ENCODE results near the gene SPATA21.

SPATA21 gene

DNA sequence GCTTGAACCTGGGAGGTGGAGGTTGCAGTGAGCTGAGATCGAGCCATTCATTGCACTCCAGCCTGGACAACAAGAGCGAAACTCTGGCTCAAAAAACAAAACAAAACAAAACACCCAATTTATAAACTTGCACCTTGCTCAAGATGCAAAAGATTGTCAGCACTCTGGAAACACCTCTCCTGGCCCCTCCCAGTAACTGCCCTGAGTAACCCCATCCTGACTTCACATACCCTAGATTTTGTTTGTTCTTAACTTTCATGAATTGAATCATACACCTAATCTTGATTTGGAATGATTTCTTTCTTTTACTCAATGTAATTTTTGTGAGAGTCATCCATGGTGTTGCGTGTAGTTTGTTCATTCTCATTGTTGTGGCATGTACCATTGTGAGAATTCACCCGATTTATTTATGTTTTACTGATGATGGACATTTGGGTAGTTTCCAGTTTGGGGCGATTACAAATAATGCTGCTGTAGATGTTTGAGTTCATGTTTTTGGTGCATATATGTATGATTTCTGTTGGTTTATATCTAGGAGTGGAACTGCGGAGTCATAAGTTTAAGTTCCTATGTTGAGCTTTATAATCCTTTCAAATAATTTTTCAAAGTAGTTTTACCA is 13.7 kb upstream of the SPATA21 start:
- no peak for DNase-seq

DNA sequence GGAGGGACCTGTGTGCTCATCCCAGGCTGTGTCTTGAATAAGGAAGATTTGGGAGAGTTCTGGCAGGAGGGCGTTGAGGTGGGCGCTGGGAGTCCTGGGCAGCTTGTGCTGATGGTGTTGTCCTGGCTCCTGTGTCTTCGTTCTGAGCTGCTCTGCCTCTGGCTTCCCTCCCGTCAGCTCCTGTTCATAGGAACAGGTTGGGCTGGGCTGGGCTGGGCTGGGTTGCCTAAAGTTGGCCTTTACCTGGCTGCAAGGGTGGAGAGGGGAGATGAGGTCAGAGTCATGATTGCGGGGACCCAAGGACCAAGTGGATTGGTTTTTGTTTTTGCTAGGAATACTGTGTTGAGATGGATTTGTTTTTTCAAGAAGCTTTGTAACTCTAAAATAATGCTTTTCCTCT is 12.4 kb upstream of the SPATA21 start:
- no peak for DNase-seq

DNA sequence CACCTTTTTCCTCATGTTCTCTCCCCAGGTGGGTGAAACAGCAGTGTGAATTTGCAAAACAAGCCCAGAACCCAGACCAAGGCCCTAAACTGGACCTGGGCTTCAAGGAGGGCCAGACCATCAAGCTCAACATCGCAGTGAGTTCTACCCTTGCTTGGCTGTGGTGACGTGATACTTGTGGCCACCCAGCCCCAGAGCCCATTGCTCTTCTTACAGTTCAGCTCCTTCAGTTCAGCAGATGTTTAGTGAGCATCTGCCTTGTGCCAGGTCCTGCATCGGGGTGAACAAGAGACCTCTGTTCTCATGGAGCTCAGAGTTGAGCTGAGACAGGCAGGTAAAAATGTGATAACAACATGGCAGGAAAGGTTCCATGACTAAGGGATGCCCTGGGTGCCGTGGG is 11.8 kb upstream of the SPATA21 start:
- no peak for DNase-seq

DNA sequence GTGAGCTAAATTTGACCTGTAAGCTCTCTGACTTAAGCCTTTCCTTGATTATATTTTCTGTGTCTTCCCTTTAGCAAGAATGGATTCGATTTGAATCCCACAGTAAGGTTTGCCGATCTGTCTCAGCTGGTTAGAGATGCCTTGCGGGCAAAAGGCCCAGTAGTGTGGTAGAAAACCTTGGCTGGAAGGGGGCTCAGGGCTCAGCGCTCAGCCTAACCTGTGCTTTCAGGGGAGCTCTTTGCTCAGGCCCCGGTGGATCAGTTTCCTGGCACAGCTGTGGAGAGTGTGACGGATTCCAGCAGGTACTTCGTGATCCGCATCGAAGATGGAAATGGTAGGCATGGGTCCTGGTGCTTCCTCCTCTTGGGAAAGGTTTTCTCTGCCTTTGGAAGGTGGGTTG is 10.4 kb upstream of the SPATA21 start:
- no peak for DNase-seq

DNA sequence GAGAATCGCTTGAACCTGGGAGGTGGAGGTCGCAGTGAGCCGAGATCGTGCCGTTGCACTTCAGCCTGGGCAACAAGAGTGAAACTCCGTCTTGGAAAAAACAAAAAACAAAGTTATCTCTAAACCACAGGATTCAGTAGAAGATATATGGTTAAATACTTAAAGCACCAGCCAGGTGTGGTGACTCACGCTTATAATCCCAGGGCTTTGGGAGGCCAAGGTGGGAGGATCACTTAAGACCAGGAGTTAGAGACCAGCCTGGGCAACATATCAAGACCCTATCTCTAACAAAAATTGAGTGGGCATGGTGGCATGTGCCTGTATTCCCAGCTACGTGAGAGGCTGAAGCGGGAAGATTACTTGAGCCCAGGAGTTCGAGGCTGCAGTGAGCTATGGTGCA is 8.9 kb upstream of the SPATA21 start:
- no peak for DNase-seq

DNA sequence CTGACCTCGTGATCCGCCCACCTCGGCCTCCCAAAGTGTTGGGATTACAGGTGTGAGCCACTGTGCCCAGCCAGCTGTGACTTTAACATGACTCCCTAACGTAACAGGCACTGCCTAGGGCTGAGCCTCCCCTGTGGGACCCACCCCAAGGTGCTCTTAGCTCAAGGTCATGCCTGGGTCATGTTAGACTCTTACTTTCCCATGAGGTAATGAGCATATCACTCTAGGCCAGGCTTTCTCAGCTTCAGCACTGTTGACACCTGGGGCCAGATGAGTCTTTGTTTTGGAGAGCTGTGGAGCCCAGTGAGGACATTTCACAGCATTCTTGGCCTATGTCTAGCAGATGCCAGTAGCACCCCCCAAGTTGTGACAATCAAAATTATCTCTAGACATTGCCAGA is 7.8 kb upstream of the SPATA21 start:
- DNase-seq = no peak

DNA sequence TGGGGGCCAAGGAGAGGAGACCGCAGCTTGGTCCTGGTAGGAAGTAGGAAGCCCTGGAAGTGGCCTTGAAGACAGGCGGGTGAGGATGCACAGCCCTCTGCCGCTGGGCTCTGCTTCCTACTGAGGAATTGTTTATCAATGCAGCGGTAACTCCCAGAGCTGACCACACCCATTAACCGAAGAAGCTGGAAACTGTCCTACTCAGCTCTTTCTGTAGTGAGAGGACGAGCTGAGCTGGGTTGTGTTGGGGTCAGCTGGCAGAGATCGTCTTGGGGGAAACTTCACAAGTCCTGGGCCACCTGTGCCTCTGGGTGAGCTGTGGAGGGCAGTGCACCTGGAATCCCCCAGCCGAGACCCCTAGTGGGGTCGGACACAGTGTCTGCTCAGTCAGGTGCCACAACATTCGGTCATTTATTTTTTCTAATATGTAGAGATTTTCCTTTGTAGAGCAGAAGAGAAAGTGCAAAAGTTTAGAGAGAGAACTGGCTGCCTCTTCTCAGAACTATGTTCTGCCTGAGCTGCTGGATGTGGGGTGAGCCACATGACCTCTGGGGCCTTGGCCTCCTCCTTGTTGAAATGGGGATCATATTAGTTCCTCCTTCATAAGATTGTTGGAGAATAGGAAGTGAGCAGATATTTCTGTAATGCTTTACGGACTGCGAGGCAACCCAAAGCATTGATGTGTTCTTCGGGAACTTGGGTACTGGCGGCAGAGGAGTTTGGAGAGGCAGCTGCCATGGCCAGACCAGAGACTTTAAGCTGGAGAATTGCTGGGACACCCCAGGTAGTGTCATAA is 6.9 kb upstream of the SPATA21 start:
- no peak for DNase-seq

DNA sequence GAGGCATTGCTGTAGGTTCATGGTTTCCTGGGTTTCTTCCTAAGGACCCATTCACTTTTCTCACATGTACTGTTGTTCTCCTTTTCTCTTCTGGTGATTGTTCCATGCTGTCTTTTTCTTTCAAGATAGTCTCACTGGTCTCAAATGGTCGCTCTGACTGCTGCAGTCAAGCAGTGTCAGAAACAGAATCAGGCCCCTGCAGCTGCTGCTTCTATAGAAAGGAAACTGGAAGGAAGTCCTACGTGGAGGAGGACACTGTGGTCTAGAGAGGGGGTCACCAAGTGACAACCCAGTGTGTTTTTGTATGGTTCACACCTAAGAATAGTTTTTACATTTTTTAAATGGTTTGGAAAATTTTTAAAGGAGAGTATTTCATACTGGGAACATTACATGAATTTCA is 5.7 kb upstream of the SPATA21 start:
- DNase-seq = no peak

DNA sequence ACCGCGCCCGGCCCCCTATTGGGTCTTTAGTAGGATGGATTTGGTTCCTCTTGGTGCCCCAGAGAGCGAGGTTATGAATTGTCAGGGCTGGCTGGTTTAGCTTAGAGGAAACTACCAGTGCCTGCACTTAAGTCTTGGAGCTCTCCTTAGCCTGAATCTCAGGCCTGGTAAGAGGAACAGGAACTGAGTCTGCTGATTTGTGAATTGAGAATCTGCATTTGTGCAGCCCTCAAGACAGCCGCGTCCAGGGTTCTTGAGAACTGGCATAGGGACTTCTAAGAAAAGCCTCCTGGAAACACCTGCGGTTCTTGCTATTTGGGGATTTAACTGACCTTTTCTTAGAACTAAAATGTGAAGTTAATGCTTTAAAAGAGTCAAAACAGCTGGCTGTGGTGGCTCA is 5.0 kb upstream of the SPATA21 start:
- DNase-seq = no peak

DNA sequence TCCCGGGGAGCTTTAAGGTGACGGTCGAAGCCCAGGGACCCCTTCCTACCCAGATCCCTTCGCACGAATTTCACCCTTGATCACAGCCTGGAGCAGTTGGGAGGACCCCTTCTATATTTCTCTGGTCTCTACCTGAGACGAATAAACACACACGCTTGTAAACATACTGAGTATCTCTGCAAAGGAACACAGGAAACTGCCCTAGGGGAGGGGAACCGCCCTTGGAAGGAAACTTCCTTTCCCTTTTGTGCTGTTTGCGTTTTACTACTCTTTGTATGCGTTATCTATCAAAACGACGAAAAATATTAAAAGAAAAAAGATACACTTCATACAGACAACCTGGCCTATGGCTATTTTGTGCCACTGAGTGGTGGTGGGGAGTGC is 4.0 kb upstream of the SPATA21 start:
- DNase-seq = no peak

DNA sequence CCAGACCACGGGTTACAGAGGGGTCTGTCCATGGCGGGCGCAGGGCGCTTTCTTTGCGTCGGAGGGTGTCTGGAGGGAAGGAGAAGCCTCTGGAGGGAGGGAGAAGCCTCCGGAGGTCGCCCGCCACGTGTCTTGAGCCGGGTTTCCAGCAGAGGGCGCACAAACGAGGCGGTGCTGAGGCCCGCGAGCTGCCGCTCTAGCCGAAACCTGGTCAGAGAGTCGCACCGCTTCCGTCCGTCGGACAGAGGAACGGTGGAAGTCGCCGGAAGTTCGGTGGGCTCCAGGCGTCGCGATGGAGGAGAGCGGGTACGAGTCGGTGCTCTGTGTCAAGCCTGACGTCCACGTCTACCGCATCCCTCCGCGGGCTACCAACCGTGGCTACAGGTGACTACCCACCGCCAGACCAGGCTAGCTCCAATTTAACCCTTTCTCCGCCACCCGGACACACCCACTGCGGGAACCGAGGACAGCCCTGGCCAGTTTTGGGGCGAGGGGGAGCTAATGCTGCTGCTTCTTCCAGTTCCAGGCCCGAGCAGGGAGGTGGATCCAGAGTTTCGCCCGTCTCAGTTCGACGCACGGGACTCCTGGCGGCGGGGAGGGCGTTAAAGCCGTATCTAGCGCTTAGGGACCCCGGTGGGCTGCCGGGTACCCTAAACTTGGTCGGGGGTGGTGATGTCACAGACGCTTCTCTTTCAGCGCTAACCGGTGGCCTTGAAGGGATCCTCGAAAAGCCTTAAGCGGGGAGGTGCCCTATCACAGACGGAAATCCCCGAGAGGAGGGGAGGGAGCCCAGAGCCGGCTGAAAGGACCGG is 3.5 kb upstream of the SPATA21 start, which contains the start of gene NECAP2:
Gene NECAP2, plus strand, starts transcription at position 255 of the 812 bp plus-strand sequence. Its CDS starts 38 bp downstream, at position 293.
- DNase-seq = peak; percentile 81

DNA sequence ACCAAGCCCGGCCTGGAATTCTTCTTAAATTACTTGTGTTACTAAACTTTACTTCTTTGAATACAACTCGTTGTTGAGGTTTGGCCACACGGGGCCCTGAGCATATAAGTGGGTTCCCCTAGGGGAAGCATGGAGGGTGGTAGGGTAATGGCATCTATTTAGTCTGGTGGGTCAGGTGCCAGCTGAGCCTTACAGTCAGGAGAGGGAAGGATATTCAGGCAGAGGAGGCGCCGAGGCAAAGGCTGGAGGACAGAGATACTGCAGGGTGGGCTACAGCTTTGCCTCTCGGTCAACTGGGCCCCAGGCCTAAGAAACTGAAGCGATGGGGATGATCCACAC is 2.9 kb upstream of the SPATA21 start:
- DNase-seq = peak; percentile 18

DNA sequence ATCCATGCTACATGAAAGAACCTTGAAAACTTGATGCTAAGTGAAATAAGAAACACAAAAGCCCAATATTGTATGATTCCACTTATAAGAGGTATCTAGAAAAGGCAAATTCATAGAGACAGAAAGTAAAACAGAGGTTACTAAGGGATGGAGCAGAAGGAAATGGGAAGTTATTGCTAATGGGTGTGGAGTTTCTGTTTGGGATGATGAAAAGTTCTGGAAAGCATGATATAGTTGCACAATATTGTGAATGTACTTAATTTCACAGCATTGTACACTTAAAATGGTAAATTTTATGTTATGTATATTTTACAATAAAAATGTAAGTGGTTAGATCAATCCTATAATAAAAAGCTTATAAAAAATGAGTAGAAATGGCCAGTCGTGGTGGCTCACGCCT is 1.7 kb upstream of the SPATA21 start:
- no peak for DNase-seq

DNA sequence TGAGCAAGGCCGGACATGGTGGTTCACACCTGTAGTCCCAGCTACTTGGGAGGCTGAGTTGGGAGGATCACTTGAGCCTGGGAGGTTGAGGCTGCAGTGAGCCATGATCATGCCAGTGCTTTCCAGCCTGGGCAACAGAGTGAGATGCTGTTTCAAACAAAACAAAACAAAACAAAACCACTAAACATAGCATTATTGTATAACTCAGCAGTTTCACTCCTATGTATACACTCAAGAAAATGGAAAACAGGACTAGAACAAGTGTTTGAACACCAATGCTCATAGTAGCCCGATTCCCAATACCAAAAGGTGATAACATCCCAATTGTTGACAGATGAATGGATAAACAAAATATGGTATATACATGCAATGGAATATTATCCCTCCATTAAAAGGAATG is 1.3 kb upstream of the SPATA21 start:
- no peak for DNase-seq

DNA sequence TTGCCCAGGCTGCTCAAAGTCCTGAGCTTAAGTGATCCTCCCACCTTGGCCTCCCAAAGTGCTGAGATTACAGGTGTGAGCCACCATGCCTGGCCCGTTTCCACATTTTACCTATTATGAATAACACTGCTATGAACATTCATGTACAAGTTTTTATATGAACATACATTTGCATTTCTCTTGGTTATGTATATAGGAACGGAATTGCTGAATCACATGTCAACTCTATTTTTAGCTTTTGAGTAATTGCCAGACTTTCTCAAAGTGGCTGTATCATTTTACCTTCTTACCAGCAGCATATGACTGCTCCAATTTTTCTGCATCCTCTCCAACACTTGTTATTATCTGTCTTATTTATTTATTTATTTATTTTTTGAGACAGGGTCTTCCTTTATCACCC is 2.7 kb downstream of the SPATA21 start:
- no peak for DNase-seq

DNA sequence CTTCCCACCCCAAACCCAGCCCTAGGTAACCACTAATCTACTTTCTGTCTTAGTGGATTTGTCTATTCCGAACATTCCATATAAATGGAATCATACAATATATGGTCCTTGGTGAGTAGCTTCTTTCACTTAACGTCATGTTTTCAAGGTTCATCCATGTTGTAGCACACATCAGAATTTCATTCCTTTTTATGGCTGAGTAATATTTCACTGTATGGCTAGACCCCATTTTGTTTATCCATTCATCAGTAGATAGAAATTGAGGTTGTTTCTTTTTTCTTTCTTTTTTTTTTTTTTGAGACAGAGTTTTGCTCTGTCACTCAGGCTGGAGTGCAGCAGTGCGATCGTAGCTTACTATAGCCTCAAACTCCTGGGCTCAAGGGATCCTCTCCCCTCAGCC is 3.2 kb downstream of the SPATA21 start:
- DNase-seq = no peak

DNA sequence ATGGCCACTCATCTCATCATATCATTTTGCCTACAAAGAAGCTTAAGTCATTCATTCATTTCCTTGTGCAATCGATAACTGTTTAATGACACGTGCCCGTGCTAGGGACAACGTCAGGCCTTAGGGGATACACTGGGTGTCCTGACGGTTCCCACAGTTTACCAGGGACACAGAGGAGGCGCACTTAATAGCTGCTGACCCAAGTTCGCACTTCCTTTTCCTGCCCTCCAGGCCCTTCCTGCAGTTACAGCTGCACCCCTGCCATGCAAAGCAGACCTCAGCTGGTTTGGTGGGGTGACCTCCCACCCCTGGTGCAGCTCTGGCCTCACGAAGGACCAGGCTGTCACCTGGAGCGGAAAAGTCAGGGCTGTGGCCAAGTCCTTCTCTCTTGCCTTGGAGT is 4.2 kb downstream of the SPATA21 start:
- no peak for DNase-seq

DNA sequence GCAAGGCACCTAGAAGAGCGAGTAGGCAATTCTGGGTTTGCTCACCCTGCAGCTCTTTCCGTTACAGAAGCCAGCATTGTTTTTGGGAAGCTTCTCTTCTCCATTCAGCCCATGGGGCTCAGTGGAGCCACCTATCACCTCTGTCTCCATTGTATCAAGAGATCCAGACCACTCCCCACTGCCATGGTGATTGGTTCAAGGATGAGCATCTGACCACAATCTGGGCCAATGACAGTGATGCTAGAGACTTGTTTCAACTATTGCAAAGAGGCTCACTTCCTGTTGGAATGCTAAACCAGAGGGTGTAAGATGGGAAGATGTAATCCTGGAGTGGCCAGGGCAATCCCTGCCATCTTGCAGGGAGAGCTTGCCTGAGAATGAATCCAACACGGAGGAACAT is 6.6 kb downstream of the SPATA21 start:
- no peak for DNase-seq

DNA sequence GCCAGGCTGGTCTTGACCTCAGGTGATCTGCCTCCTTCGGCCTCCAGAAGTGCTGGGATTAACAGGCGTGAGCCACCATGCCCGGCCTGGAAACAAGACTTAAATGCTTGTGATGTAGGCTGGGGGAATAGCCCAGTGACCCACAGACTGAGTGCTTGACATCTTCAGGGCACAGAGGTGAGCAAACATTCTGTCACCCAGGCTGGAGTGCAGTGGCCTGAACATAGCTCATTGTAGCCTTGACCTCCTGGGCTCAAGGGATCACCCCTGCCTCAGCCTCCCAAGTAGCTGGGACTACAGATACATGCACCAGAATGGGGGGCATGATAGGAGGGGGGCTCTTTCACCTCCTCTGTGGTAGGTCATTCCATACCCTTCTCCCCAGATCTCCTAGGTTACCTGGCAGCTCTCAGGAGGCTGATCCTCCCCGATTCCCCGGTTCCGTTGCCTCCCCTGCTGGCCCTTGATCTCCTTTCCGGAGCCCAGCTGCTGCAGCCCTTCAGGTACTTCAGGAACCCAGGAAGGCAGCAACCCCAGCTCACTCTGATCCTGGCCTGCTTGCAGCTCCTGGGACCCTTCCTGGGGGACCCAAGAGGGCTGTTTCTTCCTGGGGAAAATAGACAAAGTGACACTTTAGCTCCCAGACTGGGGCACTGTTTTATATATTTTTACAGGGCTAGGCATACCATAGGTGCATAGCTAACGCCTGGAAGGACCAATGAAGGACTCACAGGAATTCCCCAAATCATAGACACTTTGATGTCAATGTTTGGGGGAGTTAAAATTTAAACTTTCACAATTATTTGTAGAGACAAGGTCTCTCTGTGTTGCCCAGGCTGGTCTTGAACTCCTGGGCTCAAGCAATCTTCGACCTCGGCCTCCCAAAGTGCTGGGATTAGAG is 11.8 kb downstream of the SPATA21 start:
- no peak for DNase-seq

DNA sequence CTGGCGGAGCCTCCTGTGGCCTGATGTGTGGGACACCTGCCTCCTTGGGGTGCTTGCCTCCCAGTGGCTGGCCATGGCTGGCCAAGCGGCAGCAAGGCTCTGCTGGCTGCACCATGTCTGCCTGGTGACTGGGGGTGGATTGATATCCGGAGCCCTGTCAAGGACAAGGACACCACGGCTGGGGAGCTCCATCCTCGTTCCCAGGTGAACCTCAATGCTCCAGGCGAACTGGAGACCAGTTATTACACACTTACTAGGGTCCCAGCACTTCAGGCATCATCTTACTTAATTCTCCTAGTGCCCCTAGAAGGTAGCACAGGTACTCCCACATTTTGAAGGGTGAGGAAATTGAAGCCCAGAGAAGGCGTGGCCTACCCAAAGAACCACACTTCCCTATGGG is 15.2 kb downstream of the SPATA21 start:
- no peak for DNase-seq

DNA sequence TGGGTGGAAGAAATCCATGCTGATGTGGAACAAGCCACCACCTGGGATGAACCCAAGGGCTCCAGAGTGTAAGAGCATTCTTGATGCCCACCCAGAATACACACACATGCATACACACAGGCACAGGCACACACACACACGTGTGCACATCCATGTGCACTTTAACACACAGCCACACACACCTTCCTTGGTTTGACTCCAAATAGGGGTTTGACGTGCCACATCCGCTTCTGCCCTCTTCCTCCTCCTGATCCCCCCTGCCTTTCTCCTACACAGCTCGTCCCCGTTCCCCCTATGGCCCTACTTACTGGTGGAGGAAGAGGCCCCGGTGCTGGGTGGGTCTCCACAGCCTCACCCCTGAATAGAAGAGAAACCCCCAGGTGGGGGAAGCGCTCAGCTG is 16.0 kb downstream of the SPATA21 start:
- no peak for DNase-seq

DNA sequence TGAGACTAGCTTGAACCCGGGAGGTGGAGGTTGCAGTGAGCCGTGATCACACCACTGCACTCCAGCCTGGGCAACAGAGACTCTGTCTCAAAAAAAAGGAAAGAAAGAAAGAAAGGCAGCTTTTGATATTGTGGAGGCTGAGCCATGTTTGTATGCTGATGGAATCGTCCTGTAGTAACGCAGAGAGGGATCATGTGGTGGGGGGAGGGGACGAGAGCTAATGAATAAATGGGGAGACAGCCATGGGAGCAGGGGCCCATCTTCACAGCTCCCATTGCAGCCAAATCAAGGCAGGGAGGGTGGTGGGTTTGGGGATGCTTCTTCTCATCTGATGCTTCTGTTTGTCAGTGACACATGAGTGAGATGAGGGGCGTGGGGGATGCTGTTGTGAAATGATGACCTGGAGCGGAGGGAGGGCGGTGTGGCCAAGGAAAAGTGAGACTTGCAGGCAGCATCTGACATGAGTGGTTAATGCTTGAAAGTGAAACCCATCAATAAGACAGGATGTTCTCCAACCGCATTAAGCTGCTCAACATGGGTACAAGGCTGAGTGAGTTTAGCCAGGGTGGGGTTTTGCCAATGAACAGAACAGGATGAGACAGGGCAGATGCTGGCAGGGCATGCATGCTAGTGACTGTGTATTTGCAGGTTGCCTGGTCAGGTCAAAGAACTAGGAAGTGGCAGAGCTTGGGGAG is 16.7 kb downstream of the SPATA21 start:
- DNase-seq = no peak
